Ovary (tissue), 9 donors: ENCODE measurements around the gene IFT25. TPM values are rescaled to one million over a fixed set of nuclear protein-coding genes. Genes with fewer than 3 reads are reported as not detected.
"Not testable (repeated sequence)": the region's sequence is repeated elsewhere in the genome, so short reads cannot be mapped to it uniquely, and the experiment has no call there.

Experiments used
- DNase-seq, 5 donors: peaks; one replicate each; pipeline ENCODE4 v3.0.0-alpha.2; 2019 to 2020
- H3K27ac ChIP-seq, 2 donors: fragments of 200-600 bp; one replicate each; pipeline versions ENCODE4 v1.5.1 to v1.8.0; 2019 to 2022
- H3K27me3 ChIP-seq: fragments of 200-600 bp; one replicate; pipeline ENCODE4 v1.8.0; 2022
- H3K36me3 ChIP-seq: fragments of 200-600 bp; sonication (generic); one replicate; pipeline ENCODE4 v1.5.1; 2019
- H3K4me1 ChIP-seq: one replicate; pipeline ENCODE4 v1.8.1; 2013; ENCODE audit warnings: mild to moderate bottlenecking, moderate library complexity; ENCODE audit not compliant: insufficient read depth
- H3K4me3 ChIP-seq: fragments of 200-600 bp; sonication (generic); one replicate; pipeline ENCODE4 v1.5.1; 2017
- H3K9me3 ChIP-seq, 2 donors: fragments of 200-600 bp in 1 of 2; sonication (generic) in 1 of 2; one replicate each; pipeline versions ENCODE4 v1.5.1 to v1.8.1; 2013 to 2019; ENCODE audit warnings: mild to moderate bottlenecking in 1 of 2, moderate library complexity in 1 of 2
- EP300 ChIP-seq: sonication (generic); formaldehyde crosslinking; IDR thresholded peaks from one replicate; pipeline ENCODE4 v1.6.1; 2017; ENCODE audit warnings: antibody characterized with exemption
- POLR2A ChIP-seq: fragments of 450-650 bp; IDR thresholded peaks from one replicate; pipeline ENCODE4 v1.6.1; 2017; ENCODE audit warnings: antibody characterized with exemption, mild to moderate bottlenecking, moderate library complexity
- WGBS, 3 donors: extraction: QIAGEN DNeasy Blood & Tissue Kit in 1 of 3; methylation state at CpG; one replicate each; pipeline versions ENCODE4 v1.1.5 to v1.1.7; 2013 to 2017; 5-methylcytosine and 5-hydroxymethylcytosine counted together
- intact Hi-C, 4 donors: fragments of 100-400 bp; cut with DNase I; formaldehyde crosslinking; loops; one replicate each; pipeline versions ENCODE4 v1.11.0 to v1.15.1; 2022 to 2023
- polyA plus RNA-seq, 2 donors: library from polyadenylated mRNA; stranded (reverse); fragments of 200-250 nt in 1 of 2; fragments of 350-450 nt in 1 of 2; fragmentation: Illumina TruSeq in 1 of 2; extraction: RNeasy Lipid Tissue Mini Kit (QIAGEN cat#74804) in 1 of 2; gene quantifications; one replicate each; pipeline ENCODE4 v1.2.3, GENCODE V29; 2013 to 2014
- total RNA-seq, 7 donors: library from RNA; depleted of rRNA in 2 of 7; stranded (reverse); fragments of >200 nt in 2 of 7; fragmentation: NEBNext Ultra II Directional in 3 of 7; extraction: Animal tissue kit (Norgen Biotek cat#: 25700) in 3 of 7; gene quantifications; one replicate each; pipeline versions ENCODE4 v1.1.0 to v1.2.4, GENCODE V29; 2016 to 2023
- TF ChIP-seq, protein P1 (sequence below), 3 donors: fragments of 450-650 bp in 2 of 3; fragments of 200-600 bp in 1 of 3; IDR thresholded peaks; one replicate each; pipeline versions ENCODE4 v1.5.1 to v1.8.0; 2016 to 2022; ENCODE audit warnings: antibody characterized with exemption in 3 of 3, mild to moderate bottlenecking in 1 of 3
- donor health status: DM: no; HTN: no; CAD: no; lungs with moderate emphysema.
- donor health status: DM: no; HTN: no; CAD: no.
- donor health status: Bipolar disorder and iron deficiency.
- donor health status: DM: yes; HTN: yes; CAD: no.
- donor health status: DM: no; HTN: no; CAD: no.
- donor health status: DM: yes; HTN: yes; CAD: no.

Gene IFT25
- total and polyA plus RNA-seq, 9 donors = 24.2 to 39.4 (median 28.5) TPM

DNA sequence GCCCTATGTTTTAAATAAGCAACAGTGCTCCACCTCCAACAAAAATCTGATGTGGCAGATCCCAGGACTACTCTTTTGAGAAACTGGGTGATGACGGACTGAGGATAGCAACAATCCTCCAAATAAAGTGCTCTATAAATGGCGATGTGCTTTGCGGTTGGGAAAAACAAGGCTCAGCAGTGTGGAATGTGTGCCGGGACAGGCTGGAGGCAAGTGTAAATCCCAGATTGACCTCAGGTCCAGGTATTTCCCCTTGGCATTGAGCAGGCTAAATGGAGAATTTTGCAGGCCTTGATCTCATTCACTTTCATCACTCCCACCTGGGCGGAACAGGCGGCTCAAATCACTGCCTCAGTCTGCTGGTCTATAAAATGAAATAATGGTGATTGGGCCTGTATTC, 35.7 kb upstream of the IFT25 start:
- Histone ChIP-seq H3K9me3 (no peaks in the 10 kb centered on the region), H3K27me3 (no peaks in the 10 kb centered on the region), H3K36me3 (no peaks in the 10 kb centered on the region), H3K4me1 (peaks cover 2% of the 10 kb centered on the region), H3K27ac (no peak overlapping the region), H3K4me3 (no peak overlapping the region)
- 96% methylated on average over 6 of the region's 6 CpGs for WGBS, 3 donors
- TF ChIP-seq EP300 (no peak), POLR2A (no peak)
- TF ChIP-seq, protein P1, sequence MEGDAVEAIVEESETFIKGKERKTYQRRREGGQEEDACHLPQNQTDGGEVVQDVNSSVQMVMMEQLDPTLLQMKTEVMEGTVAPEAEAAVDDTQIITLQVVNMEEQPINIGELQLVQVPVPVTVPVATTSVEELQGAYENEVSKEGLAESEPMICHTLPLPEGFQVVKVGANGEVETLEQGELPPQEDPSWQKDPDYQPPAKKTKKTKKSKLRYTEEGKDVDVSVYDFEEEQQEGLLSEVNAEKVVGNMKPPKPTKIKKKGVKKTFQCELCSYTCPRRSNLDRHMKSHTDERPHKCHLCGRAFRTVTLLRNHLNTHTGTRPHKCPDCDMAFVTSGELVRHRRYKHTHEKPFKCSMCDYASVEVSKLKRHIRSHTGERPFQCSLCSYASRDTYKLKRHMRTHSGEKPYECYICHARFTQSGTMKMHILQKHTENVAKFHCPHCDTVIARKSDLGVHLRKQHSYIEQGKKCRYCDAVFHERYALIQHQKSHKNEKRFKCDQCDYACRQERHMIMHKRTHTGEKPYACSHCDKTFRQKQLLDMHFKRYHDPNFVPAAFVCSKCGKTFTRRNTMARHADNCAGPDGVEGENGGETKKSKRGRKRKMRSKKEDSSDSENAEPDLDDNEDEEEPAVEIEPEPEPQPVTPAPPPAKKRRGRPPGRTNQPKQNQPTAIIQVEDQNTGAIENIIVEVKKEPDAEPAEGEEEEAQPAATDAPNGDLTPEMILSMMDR (IDR thresholded peaks at IDR 0.05) = no peak
- intact Hi-C loops = no loop called here
- no peak for DNase-seq

DNA sequence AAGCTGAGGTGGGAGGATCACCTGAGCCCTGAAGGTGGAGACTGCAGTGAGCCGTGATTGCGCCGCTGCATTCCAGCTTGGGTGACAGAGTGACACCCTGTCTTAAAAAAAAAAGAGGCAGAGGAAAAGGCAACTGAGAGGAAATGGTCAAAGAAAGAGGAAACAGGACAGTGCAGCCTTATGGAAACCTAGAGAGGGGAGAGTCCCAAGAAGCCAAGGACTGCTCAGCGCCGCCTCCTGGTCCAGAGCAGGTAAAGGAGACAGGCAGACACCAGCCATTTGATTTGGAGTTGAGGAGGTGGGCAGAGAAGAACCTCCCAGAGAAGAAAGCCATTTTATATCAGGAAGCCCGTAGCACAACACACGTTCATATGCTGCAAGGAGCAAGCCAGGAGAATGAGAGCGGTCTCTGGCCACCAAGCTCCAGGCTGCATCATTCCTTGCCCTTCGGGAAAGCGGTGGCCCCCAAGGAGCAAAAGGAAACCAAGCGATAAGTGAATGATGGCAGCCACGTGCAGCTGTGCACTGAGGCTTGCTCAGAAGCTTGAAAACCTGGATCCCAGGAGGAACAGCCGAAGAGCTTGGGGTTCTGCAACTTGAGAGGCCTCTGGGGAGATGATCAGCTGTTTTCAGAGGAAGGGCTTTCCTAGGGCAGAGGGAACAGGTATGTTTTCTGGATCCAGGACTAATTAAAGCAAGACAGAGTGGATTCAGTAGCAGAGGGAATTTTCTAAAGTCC, 34.4 kb upstream of the IFT25 start:
- no peaks in the 10 kb centered on the region for H3K9me3 ChIP-seq
- H3K27me3 ChIP-seq = no peaks in the 10 kb centered on the region
- intact Hi-C loops = no loop called here
- no peak overlapping the region for H3K27ac ChIP-seq
- WGBS, 3 donors = 91 to 92% (median 92%) methylated on average over 13 of the region's 13 CpGs
- H3K36me3 ChIP-seq = no peaks in the 10 kb centered on the region
- DNase-seq = no peak
- peaks cover 2% of the 10 kb centered on the region for H3K4me1 ChIP-seq
- H3K4me3 ChIP-seq = no peak overlapping the region
- TF ChIP-seq, protein P1 (IDR thresholded peaks at IDR 0.05) = no peak
- TF ChIP-seq POLR2A = no peak
- TF ChIP-seq EP300 = no peak

DNA sequence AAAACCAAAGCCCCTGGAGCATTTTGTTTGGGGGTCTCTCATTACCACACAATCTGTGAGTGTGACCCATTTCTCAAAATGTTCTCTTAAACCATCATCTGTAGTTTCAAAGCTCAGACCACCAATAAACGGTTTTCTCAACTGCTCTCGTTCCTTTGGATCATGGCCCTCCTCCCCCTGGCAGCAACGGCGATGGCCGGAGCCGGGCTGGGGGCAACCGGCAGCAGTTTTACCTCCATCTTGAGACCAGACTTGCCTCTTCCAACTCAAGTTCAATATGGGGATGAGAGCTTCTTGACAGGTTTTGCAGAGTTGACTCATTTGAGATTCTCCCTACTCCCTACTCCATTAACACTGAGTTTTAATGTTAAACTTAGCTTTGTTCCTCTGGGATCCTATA, 30.4 kb upstream of the IFT25 start:
- DNase-seq = no peak
- Histone ChIP-seq H3K36me3 (no peaks in the 10 kb centered on the region), H3K27ac (no peak overlapping the region), H3K4me3 (no peak overlapping the region), H3K9me3 (no peaks in the 10 kb centered on the region), H3K4me1 (peaks cover 2% of the 10 kb centered on the region), H3K27me3 (no peaks in the 10 kb centered on the region)
- no peak for TF ChIP-seq EP300
- intact Hi-C loops = no loop called here
- 96 to 98% (median 97%) methylated on average over 7 of the region's 7 CpGs for WGBS, 3 donors

DNA sequence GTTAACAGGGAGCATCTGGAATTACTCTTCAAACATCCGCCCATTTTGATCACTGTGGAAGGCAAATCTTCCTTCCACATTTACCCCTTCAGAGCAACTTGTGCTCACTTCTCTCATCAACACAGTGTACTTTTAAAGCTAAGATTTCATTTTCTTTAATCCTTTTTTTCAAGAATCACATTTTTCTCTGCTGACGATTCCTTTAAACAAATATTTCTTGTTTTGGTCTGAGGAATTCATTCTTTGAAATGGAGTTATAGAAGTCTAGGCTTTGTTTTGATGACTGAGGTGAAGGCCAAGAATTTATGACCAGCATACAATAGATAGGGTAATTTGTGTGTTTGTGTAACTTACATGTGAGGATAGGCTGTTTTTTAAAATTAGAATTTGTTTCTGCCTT, 26.2 kb upstream of the IFT25 start:
- no peak for DNase-seq
- no peak overlapping the region for H3K4me3 ChIP-seq
- intact Hi-C loops = no loop called here
- no peaks in the 10 kb centered on the region for H3K27me3 ChIP-seq
- H3K4me1 ChIP-seq = peaks cover 2% of the 10 kb centered on the region
- 6 to 27% (median 8%) methylated on average over 2 of the region's 2 CpGs for WGBS, 3 donors
- TF ChIP-seq POLR2A (no peak), EP300 (no peak)
- TF ChIP-seq, protein P1 (IDR thresholded peaks at IDR 0.05) = no peak
- no peak overlapping the region for H3K27ac ChIP-seq
- H3K36me3 ChIP-seq = no peaks in the 10 kb centered on the region
- no peaks in the 10 kb centered on the region for H3K9me3 ChIP-seq

DNA sequence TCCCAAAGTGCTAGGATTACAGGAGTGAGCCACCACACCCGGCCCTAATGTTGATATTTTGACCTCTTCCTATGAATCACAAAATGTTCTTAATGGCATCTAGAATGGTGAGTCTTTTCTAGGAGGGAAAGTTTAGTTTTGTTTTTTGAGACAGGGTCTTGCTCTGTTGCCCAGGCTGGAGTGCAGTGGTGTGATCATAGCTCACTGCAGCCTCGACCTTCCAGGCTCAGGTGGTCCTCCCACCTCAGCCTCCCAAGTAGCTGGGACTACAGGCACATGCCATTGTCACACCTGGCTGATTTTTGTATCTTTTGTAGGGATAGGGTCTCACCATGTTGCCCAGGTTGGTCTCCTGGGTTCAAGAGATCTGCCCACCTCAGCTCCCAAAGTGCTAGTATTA, 23.8 kb upstream of the IFT25 start:
- H3K27ac ChIP-seq, H3K9me3 ChIP-seq, H3K4me1 ChIP-seq, H3K4me3 ChIP-seq, DNase-seq, intact Hi-C loops, H3K36me3 ChIP-seq, H3K27me3 ChIP-seq: not testable (repeated sequence)
- 93 to 94% (median 93%) methylated on average over 2 of the region's 2 CpGs for WGBS, 3 donors
